Left lung (tissue), 10 donors: Measurements from ENCODE around the gene MTERF4. TPM values are rescaled to one million over a fixed set of nuclear protein-coding genes. Genes with fewer than 3 reads are reported as not detected.

Source experiments
- ATAC-seq: fragments of 200-7000 bp; cut with Tn5 transposase; one replicate; pipeline ENCODE4 v1.9.1; 2020; ENCODE audit warnings: moderate library complexity
- DNase-seq, 4 donors: peaks; one replicate each; pipeline ENCODE4 v3.0.0-alpha.2; 2013 to 2020
- H3K27ac ChIP-seq, 2 donors: fragments of 200-600 bp; sonication (generic) in 1 of 2; one replicate each; pipeline versions ENCODE4 v1.5.0 to v1.8.0; 2020 to 2021
- H3K27me3 ChIP-seq, 2 donors: fragments of 200-600 bp; sonication (generic) in 1 of 2; one replicate each; pipeline versions ENCODE4 v1.5.0 to v1.8.0; 2020 to 2021
- H3K36me3 ChIP-seq, 2 donors: fragments of 200-600 bp; sonication (generic) in 1 of 2; one replicate each; pipeline versions ENCODE4 v1.5.0 to v1.8.0; 2020 to 2021
- H3K4me1 ChIP-seq, 2 donors: fragments of 200-600 bp; one replicate each; pipeline ENCODE4 v1.8.0; 2021
- H3K4me3 ChIP-seq, 2 donors: fragments of 200-600 bp; sonication (generic) in 1 of 2; one replicate each; pipeline versions ENCODE4 v1.5.0 to v1.8.0; 2020 to 2021; ENCODE audit warnings: mild to moderate bottlenecking in 1 of 2
- H3K9me3 ChIP-seq, 2 donors: fragments of 200-600 bp; sonication (generic) in 1 of 2; one replicate each; pipeline versions ENCODE4 v1.5.0 to v1.8.0; 2020 to 2021
- CTCF ChIP-seq, 2 donors: fragments of 200-600 bp; sonication (generic) in 1 of 2; IDR thresholded peaks; one replicate each; pipeline versions ENCODE4 v1.5.0 to v1.8.0; 2021; ENCODE audit warnings: antibody characterized with exemption in 2 of 2
- intact Hi-C, 2 donors: fragments of 100-400 bp; cut with DNase I; formaldehyde crosslinking; loops; one replicate each; pipeline versions ENCODE4 v1.11.2 to v1.14.2; 2022
- polyA plus RNA-seq, 6 donors: library from polyadenylated mRNA; unstranded; fragments of 120-200 nt; gene quantifications; one replicate each; pipeline ENCODE4 v1.2.1, GENCODE V29; 2013; ENCODE audit not compliant: insufficient read length in 6 of 6
- total RNA-seq, 2 donors: library from RNA; stranded (reverse); fragmentation: NEBNext Ultra II Directional; extraction: Animal tissue kit (Norgen Biotek cat#: 25700); gene quantifications; one replicate each; pipeline ENCODE4 v1.2.1, GENCODE V29; 2021
- donor health status: DM: no; HTN: yes; CAD: no.
- donor health status: DM: no; HTN: no; CAD: no.

The MTERF4 gene
- total and polyA plus RNA-seq, 8 donors = 24.9 to 101 (median 85.1) TPM

- ATAC-seq = no peak
- intact Hi-C loops = no loop called here
- no peaks in the 10 kb centered on the region for H3K27me3 ChIP-seq
- no peak for TF ChIP-seq CTCF (IDR thresholded peaks at IDR 0.05)
- H3K4me3 ChIP-seq = no peak overlapping the region
- no peaks in the 10 kb centered on the region for H3K9me3 ChIP-seq
- H3K36me3 ChIP-seq = peaks cover 0 to 26% of the 10 kb centered on the region in 2 donors
- DNase-seq = peak in 1 of 4 donors; percentile 60
- H3K4me1 ChIP-seq = no peaks in the 10 kb centered on the region
- no peak overlapping the region for H3K27ac ChIP-seq
Observed at GRCh38 chr2:241125626-241126025, 23.5 kb upstream of the MTERF4 start.

- no peaks in the 10 kb centered on the region for H3K27me3 ChIP-seq
- no peak for TF ChIP-seq CTCF (IDR thresholded peaks at IDR 0.05)
- no peaks in the 10 kb centered on the region for H3K4me1 ChIP-seq
- H3K36me3 ChIP-seq = peaks cover 0 to 26% of the 10 kb centered on the region in 2 donors
- H3K27ac ChIP-seq = no peak overlapping the region
- intact Hi-C loops = no loop called here
- no peaks in the 10 kb centered on the region for H3K9me3 ChIP-seq
- no peak overlapping the region for H3K4me3 ChIP-seq
- ATAC-seq (no peak), DNase-seq (peak in 2 of 4 donors; percentile 28 to 66)
Observed at GRCh38 chr2:241123816-241124536, 21.9 kb upstream of the MTERF4 start.

GRCh38 chr2:241122376-241123002 is 20.4 kb upstream of the MTERF4 start:
- ATAC-seq = no peak
- no peak overlapping the region for H3K4me3 ChIP-seq
- no peak for TF ChIP-seq CTCF (IDR thresholded peaks at IDR 0.05)
- no peak overlapping the region for H3K27ac ChIP-seq
- no peaks in the 10 kb centered on the region for H3K27me3 ChIP-seq
- DNase-seq = peak in 1 of 4 donors; percentile 61
- no peaks in the 10 kb centered on the region for H3K9me3 ChIP-seq
- no peaks in the 10 kb centered on the region for H3K4me1 ChIP-seq
- peaks cover 0 to 26% of the 10 kb centered on the region in 2 donors for H3K36me3 ChIP-seq
- intact Hi-C loops = no loop called here

- H3K4me3 ChIP-seq = no peak overlapping the region
- H3K9me3 ChIP-seq = no peaks in the 10 kb centered on the region
- no peaks in the 10 kb centered on the region for H3K27me3 ChIP-seq
- DNase-seq (no peak), ATAC-seq (no peak)
- intact Hi-C loops = no loop called here
- no peak overlapping the region for H3K27ac ChIP-seq
- no peak for TF ChIP-seq CTCF (IDR thresholded peaks at IDR 0.05)
- peaks cover 0 to 15% of the 10 kb centered on the region in 2 donors for H3K36me3 ChIP-seq
- H3K4me1 ChIP-seq = no peaks in the 10 kb centered on the region
Observed at GRCh38 chr2:241121008-241121407, 18.9 kb upstream of the MTERF4 start.

- intact Hi-C loops = no loop called here
- no peak for ATAC-seq
Observed at GRCh38 chr2:241120440-241120839, 18.4 kb upstream of the MTERF4 start.

More at GRCh38 chr2:241120440-241120839, 18.4 kb upstream of the MTERF4 start:
- no peaks in the 10 kb centered on the region for H3K9me3 ChIP-seq
- H3K36me3 ChIP-seq = peaks cover 0 to 15% of the 10 kb centered on the region in 2 donors
- no peak for DNase-seq
- H3K4me3 ChIP-seq = no peak overlapping the region
- no peaks in the 10 kb centered on the region for H3K4me1 ChIP-seq
- H3K27ac ChIP-seq = no peak overlapping the region
- no peak for TF ChIP-seq CTCF (IDR thresholded peaks at IDR 0.05)
- no peaks in the 10 kb centered on the region for H3K27me3 ChIP-seq
